ENCODE results near the gene USP25.

USP25 gene

DNA sequence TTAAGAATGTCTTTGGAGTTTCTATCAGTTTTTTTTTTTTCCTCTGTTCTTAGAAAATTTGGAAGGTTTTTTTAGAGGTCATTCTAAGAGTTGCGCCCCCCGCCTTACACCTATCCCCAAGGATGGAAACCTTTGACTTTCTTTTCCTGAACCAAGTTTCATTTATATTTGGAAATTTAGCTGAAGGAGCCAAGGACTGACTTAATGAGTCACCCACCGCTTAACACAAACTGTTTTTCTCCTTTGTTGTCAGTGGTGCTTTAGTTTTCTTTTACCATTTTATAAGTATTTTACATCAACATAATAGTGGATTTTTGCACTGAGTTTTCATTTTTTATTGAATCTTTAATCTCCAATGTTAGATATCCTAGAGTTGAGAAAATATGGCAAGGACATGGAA lies 25.3 kb downstream of the USP25 start:
- Histone ChIP-seq H3K36me3 (ENCODE audit: control insufficient read depth, insufficient read depth, low read length) (no peaks in the 10 kb centered on the region), H3K27me3 (ENCODE audit: control insufficient read depth, insufficient read depth, low read length, poor library complexity, severe bottlenecking) (no peaks in the 10 kb centered on the region), H3K9me3 (ENCODE audit: control insufficient read depth, low read length) (no peaks in the 10 kb centered on the region), H3K4me1 (ENCODE audit: control insufficient read depth, insufficient read depth, low read length) (peaks cover 3% of the 10 kb centered on the region), H3K4me3 (ENCODE audit: insufficient read depth, low read depth, low read length) (no peak overlapping the region), H3K27ac (ENCODE audit: insufficient read depth, low read depth, low read length, poor library complexity, severe bottlenecking) (no peak overlapping the region)
- 89 to 100% methylated on average over 1 to 3 of the region's 3 CpGs for WGBS, 2 experiments

DNA sequence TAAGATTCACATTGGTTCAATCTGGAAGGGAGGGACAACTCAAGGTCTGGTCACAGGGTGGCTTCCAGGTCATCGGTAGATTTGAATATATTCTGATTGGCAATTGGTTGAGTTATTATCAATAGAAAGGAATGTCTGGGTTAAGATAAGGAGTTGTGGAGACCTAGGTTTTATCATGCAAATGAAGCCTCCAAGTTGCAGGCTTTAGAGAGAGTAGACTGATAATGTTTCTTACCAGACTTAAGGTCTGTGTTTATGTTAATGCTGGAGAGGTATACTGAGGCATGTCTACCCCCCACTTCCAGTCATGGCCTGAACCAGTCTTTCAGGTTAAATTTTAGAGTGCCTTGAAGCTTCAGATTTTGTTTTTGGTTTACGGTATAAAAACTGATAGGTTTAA lies 29.7 kb downstream of the USP25 start:
- H3K4me3 ChIP-seq (ENCODE audit: insufficient read depth, low read depth, low read length) = no peak overlapping the region
- H3K27me3 ChIP-seq (ENCODE audit: control insufficient read depth, insufficient read depth, low read length, poor library complexity, severe bottlenecking) = no peaks in the 10 kb centered on the region
- H3K4me1 ChIP-seq (ENCODE audit: control insufficient read depth, insufficient read depth, low read length) = no peaks in the 10 kb centered on the region
- no peak overlapping the region for H3K27ac ChIP-seq (ENCODE audit: insufficient read depth, low read depth, low read length, poor library complexity, severe bottlenecking)
- no peaks in the 10 kb centered on the region for H3K36me3 ChIP-seq (ENCODE audit: control insufficient read depth, insufficient read depth, low read length)
- 85 to 88% methylated on average over 2 of the region's 2 CpGs for WGBS, 2 experiments
- H3K9me3 ChIP-seq (ENCODE audit: control insufficient read depth, low read length) = no peaks in the 10 kb centered on the region

DNA sequence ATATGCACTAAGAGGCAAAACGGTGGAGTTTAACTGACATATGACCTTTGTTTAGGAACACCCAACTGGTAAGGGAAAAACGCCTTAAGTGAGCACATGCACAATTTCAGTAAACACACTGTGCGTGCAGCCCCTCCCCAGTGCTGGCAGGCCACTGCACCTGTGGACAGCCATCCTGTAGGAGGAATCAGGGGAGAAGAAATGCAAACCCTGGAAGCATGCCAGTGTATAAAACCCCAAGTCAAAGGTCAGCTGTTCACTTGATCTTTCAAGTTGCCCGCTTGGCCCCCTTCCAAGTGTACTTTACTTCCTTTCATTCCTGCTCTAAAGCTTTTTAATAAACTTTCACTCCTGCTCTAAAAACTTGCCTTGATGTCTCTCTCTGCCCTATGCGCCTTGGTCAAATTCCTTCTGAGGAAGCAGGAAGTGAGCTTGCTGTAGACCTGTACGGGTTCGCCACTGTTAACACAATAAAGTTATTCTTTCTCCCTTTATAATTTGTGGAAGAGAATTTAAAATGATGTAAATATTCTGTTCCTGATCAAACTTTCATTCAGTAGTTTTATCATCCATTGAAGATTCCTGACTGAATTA lies 31.8 kb downstream of the USP25 start:
- Histone ChIP-seq H3K36me3 (ENCODE audit: control insufficient read depth, insufficient read depth, low read length) (no peaks in the 10 kb centered on the region), H3K9me3 (ENCODE audit: control insufficient read depth, low read length) (no peaks in the 10 kb centered on the region), H3K27ac (ENCODE audit: insufficient read depth, low read depth, low read length, poor library complexity, severe bottlenecking) (no peak overlapping the region), H3K27me3 (ENCODE audit: control insufficient read depth, insufficient read depth, low read length, poor library complexity, severe bottlenecking) (no peaks in the 10 kb centered on the region), H3K4me3 (ENCODE audit: insufficient read depth, low read depth, low read length) (no peak overlapping the region), H3K4me1 (ENCODE audit: control insufficient read depth, insufficient read depth, low read length) (no peaks in the 10 kb centered on the region)
- 92% methylated on average over 5 to 7 of the region's 7 CpGs for WGBS, 2 experiments

- Histone ChIP-seq H3K9me3 (ENCODE audit: control insufficient read depth, low read length) (no peaks in the 10 kb centered on the region), H3K4me1 (ENCODE audit: control insufficient read depth, insufficient read depth, low read length) (no peaks in the 10 kb centered on the region), H3K36me3 (ENCODE audit: control insufficient read depth, insufficient read depth, low read length) (no peaks in the 10 kb centered on the region), H3K4me3 (ENCODE audit: insufficient read depth, low read depth, low read length) (no peak overlapping the region), H3K27me3 (ENCODE audit: control insufficient read depth, insufficient read depth, low read length, poor library complexity, severe bottlenecking) (no peaks in the 10 kb centered on the region), H3K27ac (ENCODE audit: insufficient read depth, low read depth, low read length, poor library complexity, severe bottlenecking) (no peak overlapping the region)
- 93 to 100% methylated on average over 1 of the region's 1 CpG for WGBS, 2 experiments
These were observed 33.6 kb downstream of the USP25 start for GRCh38 chr21:15763359-15763758.

DNA sequence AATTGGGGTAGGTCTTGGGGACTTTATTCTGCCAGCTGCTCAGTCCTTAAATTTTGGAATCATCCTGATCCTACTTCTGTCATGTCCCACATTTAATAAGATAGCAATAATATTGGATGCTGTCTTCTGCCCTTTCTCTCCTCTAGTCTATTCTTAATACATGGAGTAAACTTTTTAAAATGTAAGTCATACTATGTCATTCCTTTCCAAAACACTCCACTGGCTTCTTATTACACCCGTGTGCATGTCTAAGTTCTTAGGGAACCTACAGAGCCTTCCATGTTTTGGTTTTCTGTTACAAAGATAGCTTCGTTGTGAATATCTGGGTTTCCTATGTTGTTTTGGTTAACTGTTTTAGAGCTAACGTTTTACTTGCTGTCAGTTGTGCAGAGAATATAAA lies 35.1 kb downstream of the USP25 start:
- WGBS, 2 experiments = 87 to 92% methylated on average over 3 of the region's 3 CpGs
- H3K4me1 ChIP-seq (ENCODE audit: control insufficient read depth, insufficient read depth, low read length) = no peaks in the 10 kb centered on the region
- no peak overlapping the region for H3K4me3 ChIP-seq (ENCODE audit: insufficient read depth, low read depth, low read length)
- H3K9me3 ChIP-seq (ENCODE audit: control insufficient read depth, low read length) = no peaks in the 10 kb centered on the region
- H3K27ac ChIP-seq (ENCODE audit: insufficient read depth, low read depth, low read length, poor library complexity, severe bottlenecking) = no peak overlapping the region
- no peaks in the 10 kb centered on the region for H3K36me3 ChIP-seq (ENCODE audit: control insufficient read depth, insufficient read depth, low read length)
- H3K27me3 ChIP-seq (ENCODE audit: control insufficient read depth, insufficient read depth, low read length, poor library complexity, severe bottlenecking) = no peaks in the 10 kb centered on the region

DNA sequence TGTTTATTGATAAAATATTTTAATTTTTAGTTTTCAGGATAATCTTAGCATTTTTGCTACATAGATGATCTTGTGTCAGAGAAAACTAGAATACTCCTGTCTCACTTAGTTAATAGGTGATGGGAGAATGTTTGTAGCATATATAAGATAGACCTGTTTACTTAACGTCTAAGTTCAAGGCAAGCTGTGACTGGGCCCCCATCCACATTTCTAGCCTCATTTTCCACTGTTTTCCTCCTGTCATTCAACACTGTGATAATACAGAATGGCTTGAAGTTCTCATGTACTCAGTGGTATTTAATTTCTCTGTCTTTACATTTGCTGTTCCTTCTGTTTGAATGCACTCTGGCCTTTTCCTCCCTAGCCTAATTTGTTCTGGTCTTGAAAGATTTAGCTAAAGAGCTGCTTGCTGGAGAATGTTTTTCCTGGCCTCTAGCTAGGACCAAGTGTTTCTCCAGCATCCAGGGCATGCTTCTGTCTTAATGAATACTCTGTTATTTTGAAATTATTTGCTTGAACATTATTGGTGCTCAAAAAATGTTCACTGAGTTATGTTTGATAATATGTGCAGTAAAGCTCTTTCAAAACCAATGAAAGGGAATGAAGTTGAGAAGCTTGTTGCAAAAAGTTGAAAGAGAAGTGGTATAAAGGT lies 37.3 kb downstream of the USP25 start:
- Histone ChIP-seq H3K36me3 (ENCODE audit: control insufficient read depth, insufficient read depth, low read length) (no peaks in the 10 kb centered on the region), H3K9me3 (ENCODE audit: control insufficient read depth, low read length) (no peaks in the 10 kb centered on the region), H3K27ac (ENCODE audit: insufficient read depth, low read depth, low read length, poor library complexity, severe bottlenecking) (no peak overlapping the region), H3K27me3 (ENCODE audit: control insufficient read depth, insufficient read depth, low read length, poor library complexity, severe bottlenecking) (no peaks in the 10 kb centered on the region), H3K4me3 (ENCODE audit: insufficient read depth, low read depth, low read length) (no peak overlapping the region), H3K4me1 (ENCODE audit: control insufficient read depth, insufficient read depth, low read length) (no peaks in the 10 kb centered on the region)
- whole genome bisulfite sequencing, 2 experiments = 73 to 100% methylated on average over 1 of the region's 1 CpG

DNA sequence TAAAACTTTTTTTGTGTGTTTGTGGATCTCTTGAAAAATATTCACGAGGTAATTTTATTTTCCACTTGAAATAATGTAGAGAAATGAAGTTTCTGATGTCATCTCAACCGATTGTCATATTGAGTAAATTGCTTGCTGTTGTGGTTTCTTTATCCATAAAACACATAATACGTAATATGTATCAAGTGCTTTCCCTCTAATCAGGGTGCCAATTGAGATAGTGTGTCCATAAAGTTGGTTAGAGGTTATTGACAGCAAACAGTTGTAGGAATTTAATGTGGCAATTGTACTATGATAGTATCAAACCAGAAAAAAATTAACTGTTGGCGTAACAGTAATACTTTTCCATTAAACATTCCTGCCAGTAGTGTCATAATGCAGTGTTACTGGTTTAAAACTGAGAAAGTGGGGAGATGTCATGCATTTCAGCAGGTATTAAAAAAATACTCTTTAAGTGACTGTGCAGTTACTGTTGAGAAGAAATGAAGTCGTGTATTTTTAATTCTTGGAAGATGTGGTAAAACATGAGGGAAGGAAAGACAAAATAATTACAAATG lies 38.3 kb downstream of the USP25 start:
- Histone ChIP-seq H3K36me3 (ENCODE audit: control insufficient read depth, insufficient read depth, low read length) (no peaks in the 10 kb centered on the region), H3K4me3 (ENCODE audit: insufficient read depth, low read depth, low read length) (no peak overlapping the region), H3K4me1 (ENCODE audit: control insufficient read depth, insufficient read depth, low read length) (no peaks in the 10 kb centered on the region), H3K27ac (ENCODE audit: insufficient read depth, low read depth, low read length, poor library complexity, severe bottlenecking) (no peak overlapping the region), H3K27me3 (ENCODE audit: control insufficient read depth, insufficient read depth, low read length, poor library complexity, severe bottlenecking) (no peaks in the 10 kb centered on the region), H3K9me3 (ENCODE audit: control insufficient read depth, low read length) (no peaks in the 10 kb centered on the region)
- 87 to 88% methylated on average over 2 to 5 of the region's 5 CpGs for WGBS, 2 experiments

GRCh38 chr21:15768853-15769252 lies 39.1 kb downstream of the USP25 start:
- Histone ChIP-seq H3K4me3 (ENCODE audit: insufficient read depth, low read depth, low read length) (no peak overlapping the region), H3K27ac (ENCODE audit: insufficient read depth, low read depth, low read length, poor library complexity, severe bottlenecking) (no peak overlapping the region), H3K27me3 (ENCODE audit: control insufficient read depth, insufficient read depth, low read length, poor library complexity, severe bottlenecking) (no peaks in the 10 kb centered on the region), H3K4me1 (ENCODE audit: control insufficient read depth, insufficient read depth, low read length) (no peaks in the 10 kb centered on the region), H3K9me3 (ENCODE audit: control insufficient read depth, low read length) (no peaks in the 10 kb centered on the region), H3K36me3 (ENCODE audit: control insufficient read depth, insufficient read depth, low read length) (no peaks in the 10 kb centered on the region)
- 100% methylated on average over 2 of the region's 2 CpGs; no CpG with 5 or more reads in 1 of the 2 experiments for WGBS, 2 experiments

- no peaks in the 10 kb centered on the region for H3K36me3 ChIP-seq (ENCODE audit: control insufficient read depth, insufficient read depth, low read length)
- H3K4me3 ChIP-seq (ENCODE audit: insufficient read depth, low read depth, low read length) = no peak overlapping the region
- no peaks in the 10 kb centered on the region for H3K27me3 ChIP-seq (ENCODE audit: control insufficient read depth, insufficient read depth, low read length, poor library complexity, severe bottlenecking)
- H3K27ac ChIP-seq (ENCODE audit: insufficient read depth, low read depth, low read length, poor library complexity, severe bottlenecking) = no peak overlapping the region
- no peaks in the 10 kb centered on the region for H3K9me3 ChIP-seq (ENCODE audit: control insufficient read depth, low read length)
- WGBS, 2 experiments = 94 to 97% methylated on average over 6 of the region's 6 CpGs
- H3K4me1 ChIP-seq (ENCODE audit: control insufficient read depth, insufficient read depth, low read length) = no peaks in the 10 kb centered on the region
These were observed 41.5 kb downstream of the USP25 start for GRCh38 chr21:15771311-15771710.

DNA sequence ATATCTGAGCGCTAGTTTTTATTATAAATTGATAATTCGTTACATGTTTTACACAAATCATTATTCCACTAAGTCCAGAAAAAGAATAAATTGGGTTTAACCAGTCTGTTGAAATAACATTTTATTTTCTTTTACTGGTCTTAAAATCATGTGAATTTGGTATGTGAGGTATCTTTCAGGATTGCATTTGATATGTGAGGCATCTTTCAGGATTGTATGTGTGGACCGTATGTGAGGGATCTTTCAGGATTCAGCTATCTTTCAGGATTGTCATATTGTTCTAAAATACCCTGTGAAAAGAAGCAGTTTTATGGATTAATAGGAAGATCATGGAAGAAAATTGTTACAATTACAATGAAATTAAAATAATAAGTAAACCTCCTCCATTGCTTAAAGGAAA lies 42.9 kb downstream of the USP25 start:
- 79 to 95% methylated on average over 1 of the region's 3 CpGs for WGBS, 2 experiments
- Histone ChIP-seq H3K4me1 (ENCODE audit: control insufficient read depth, insufficient read depth, low read length) (no peaks in the 10 kb centered on the region), H3K36me3 (ENCODE audit: control insufficient read depth, insufficient read depth, low read length) (no peaks in the 10 kb centered on the region), H3K9me3 (ENCODE audit: control insufficient read depth, low read length) (no peaks in the 10 kb centered on the region), H3K27ac (ENCODE audit: insufficient read depth, low read depth, low read length, poor library complexity, severe bottlenecking) (no peak overlapping the region), H3K27me3 (ENCODE audit: control insufficient read depth, insufficient read depth, low read length, poor library complexity, severe bottlenecking) (no peaks in the 10 kb centered on the region), H3K4me3 (ENCODE audit: insufficient read depth, low read depth, low read length) (no peak overlapping the region)

Measured in ectodermal cell (in vitro differentiated cells).